Astrocyte (in vitro differentiated cells and primary cell): ENCODE data around the gene DOK7. TPM values are rescaled to one million over a fixed set of nuclear protein-coding genes. Genes with fewer than 3 reads are reported as not detected.

ENCODE experiments used
- DNase-seq: peaks from one replicate; pipeline ENCODE4 v3.0.0-alpha.2; 2010; ENCODE audit warnings: low read depth
- FAIRE-seq: peaks from 2 replicates; lab custom pipeline; 2011; peaks lifted over from hg19 to GRCh38; lab: Jason Lieb, UNC
- H2AFZ ChIP-seq: 2 replicates; pipeline ENCODE4 v1.6.0; 2012; ENCODE audit warnings: low read depth, low read length, inconsistent platforms
- H3K27ac ChIP-seq: 2 replicates; pipeline ENCODE4 v1.5.1; 2011; ENCODE audit warnings: low read depth, low read length, inconsistent platforms
- H3K27me3 ChIP-seq: 2 replicates; pipeline ENCODE4 v1.6.0; 2011; ENCODE audit warnings: low read length, inconsistent platforms; ENCODE audit not compliant: insufficient read depth
- H3K36me3 ChIP-seq: 2 replicates; pipeline ENCODE4 v1.5.1; 2011; ENCODE audit warnings: low read length, inconsistent platforms; ENCODE audit not compliant: insufficient read depth
- H3K4me1 ChIP-seq: 2 replicates; pipeline ENCODE4 v1.5.1; 2011; ENCODE audit warnings: low read length, inconsistent platforms; ENCODE audit not compliant: insufficient read depth
- H3K4me2 ChIP-seq: 2 replicates; pipeline ENCODE4 v1.6.0; 2012; ENCODE audit warnings: low read length, inconsistent platforms
- H3K4me3 ChIP-seq: 2 replicates; pipeline ENCODE4 v1.5.1; 2011; ENCODE audit warnings: low read depth, mild to moderate bottlenecking, low read length, inconsistent platforms; ENCODE audit not compliant: insufficient read depth
- H3K79me2 ChIP-seq: 2 replicates; pipeline ENCODE4 v1.6.0; 2012; ENCODE audit warnings: mild to moderate bottlenecking, low read length, inconsistent platforms; ENCODE audit not compliant: insufficient read depth
- H3K9ac ChIP-seq: 2 replicates; pipeline ENCODE4 v1.6.0; 2012; ENCODE audit warnings: mild to moderate bottlenecking, low read length, inconsistent platforms
- H3K9me3 ChIP-seq: 2 replicates; pipeline ENCODE4 v1.5.1; 2012; ENCODE audit warnings: low read depth, mild to moderate bottlenecking, low read length, inconsistent platforms; ENCODE audit not compliant: insufficient read depth
- H4K20me1 ChIP-seq: 2 replicates; pipeline ENCODE4 v1.6.0; 2012; ENCODE audit warnings: low read length, inconsistent platforms; ENCODE audit not compliant: insufficient read depth
- H3K27ac Mint-ChIP-seq: one replicate; pipeline ENCODE4 v1.8.0; 2021; ENCODE audit warnings: mild to moderate bottlenecking, mixed read lengths; ENCODE audit not compliant: unreplicated experiment
- H3K27me3 Mint-ChIP-seq: one replicate; pipeline ENCODE4 v1.8.0; 2021; ENCODE audit warnings: low read depth, mixed read lengths; ENCODE audit not compliant: unreplicated experiment
- H3K36me3 Mint-ChIP-seq: one replicate; pipeline ENCODE4 v1.8.0; 2021; ENCODE audit warnings: low read depth, mixed read lengths; ENCODE audit not compliant: unreplicated experiment
- H3K4me1 Mint-ChIP-seq: one replicate; pipeline ENCODE4 v1.8.0; 2021; ENCODE audit warnings: low read depth, mixed read lengths; ENCODE audit not compliant: unreplicated experiment
- H3K4me3 Mint-ChIP-seq: one replicate; pipeline ENCODE4 v1.8.0; 2021; ENCODE audit warnings: mild to moderate bottlenecking, moderate library complexity, mixed read lengths; ENCODE audit not compliant: unreplicated experiment
- H3K9me3 Mint-ChIP-seq: one replicate; pipeline ENCODE4 v1.8.0; 2021; ENCODE audit warnings: mild to moderate bottlenecking, mixed read lengths; ENCODE audit not compliant: unreplicated experiment
- CTCF ChIP-seq: IDR thresholded peaks from 2 replicates; pipeline ENCODE4 v1.5.1; 2011; ENCODE audit warnings: low read depth, mild to moderate bottlenecking, inconsistent platforms, low read length, moderate library complexity; ENCODE audit not compliant: insufficient read depth
- EZH2 ChIP-seq: IDR thresholded peaks from 2 replicates; pipeline ENCODE4 v1.6.1; 2012; ENCODE audit warnings: mild to moderate bottlenecking, low read length, inconsistent platforms; ENCODE audit not compliant: insufficient read depth
- total RNA-seq: library from RNA; stranded (reverse); gene quantifications from 2 replicates; pipeline ENCODE4 v1.2.1, GENCODE V29; 2021

Gene DOK7
- total RNA-seq, 1 donor from 2014 or later, result not detected

GRCh38 chr4:3513807-3514206 lies 50.7 kb downstream of the DOK7 start:
- H3K27ac ChIP-seq, result no peak overlapping the region
- peaks cover 31% of the 10 kb centered on the region for H3K36me3 Mint-ChIP-seq
- H3K4me3 ChIP-seq, result no peak overlapping the region
- no peak overlapping the region for H3K27ac Mint-ChIP-seq
- no peak overlapping the region for H3K4me2 ChIP-seq
- no peaks in the 10 kb centered on the region for H3K27me3 Mint-ChIP-seq
- H3K4me3 Mint-ChIP-seq, result no peak overlapping the region
- no peaks in the 10 kb centered on the region for H3K9me3 Mint-ChIP-seq
- no peaks in the 10 kb centered on the region for H3K4me1 Mint-ChIP-seq
- FAIRE-seq (no peak), DNase-seq (no peak)
- H3K27me3 ChIP-seq, result no peaks in the 10 kb centered on the region
- peaks cover 5% of the 10 kb centered on the region for H3K36me3 ChIP-seq
- H2AFZ ChIP-seq, result no peak overlapping the region
- no peak overlapping the region for H3K9ac ChIP-seq
- H3K9me3 ChIP-seq, result no peaks in the 10 kb centered on the region
- TF ChIP-seq EZH2, result no peak
- TF ChIP-seq CTCF, result no peak
- peaks cover 19% of the 10 kb centered on the region for H4K20me1 ChIP-seq
- no peaks in the 10 kb centered on the region for H3K4me1 ChIP-seq
- no peaks in the 10 kb centered on the region for H3K79me2 ChIP-seq

- no peaks in the 10 kb centered on the region for H3K27me3 Mint-ChIP-seq
- no peak overlapping the region for H3K27ac ChIP-seq
- peaks cover 31% of the 10 kb centered on the region for H3K36me3 Mint-ChIP-seq
- H3K27ac Mint-ChIP-seq, result no peak overlapping the region
- H3K9me3 ChIP-seq, result no peaks in the 10 kb centered on the region
- no peaks in the 10 kb centered on the region for H3K4me1 ChIP-seq
- H4K20me1 ChIP-seq, result peaks cover 17% of the 10 kb centered on the region
- FAIRE-seq (no peak), DNase-seq (no peak)
- peaks cover 3% of the 10 kb centered on the region for H3K36me3 ChIP-seq
- H3K27me3 ChIP-seq, result no peaks in the 10 kb centered on the region
- no peak overlapping the region for H2AFZ ChIP-seq
- H3K4me2 ChIP-seq, result no peak overlapping the region
- no peaks in the 10 kb centered on the region for H3K9me3 Mint-ChIP-seq
- TF ChIP-seq CTCF, result no peak
- no peak overlapping the region for H3K9ac ChIP-seq
- H3K4me1 Mint-ChIP-seq, result no peaks in the 10 kb centered on the region
- H3K4me3 Mint-ChIP-seq, result no peak overlapping the region
- no peaks in the 10 kb centered on the region for H3K79me2 ChIP-seq
- H3K4me3 ChIP-seq, result no peak overlapping the region
Measured at GRCh38 chr4:3514221-3514780, 51.2 kb downstream of the DOK7 start.

GRCh38 chr4:3514806-3515501 lies 51.8 kb downstream of the DOK7 start:
- FAIRE-seq, result no peak
- Mint-ChIP-seq H3K4me1 (no peaks in the 10 kb centered on the region), H3K36me3 (peaks cover 34% of the 10 kb centered on the region), H3K4me3 (no peak overlapping the region), H3K9me3 (no peaks in the 10 kb centered on the region), H3K27me3 (no peaks in the 10 kb centered on the region), H3K27ac (no peak overlapping the region)
- no peak overlapping the region for H3K4me2 ChIP-seq
- no peaks in the 10 kb centered on the region for H3K9me3 ChIP-seq
- no peak overlapping the region for H3K27ac ChIP-seq
- peaks cover 3% of the 10 kb centered on the region for H3K36me3 ChIP-seq
- H3K4me1 ChIP-seq, result no peaks in the 10 kb centered on the region
- H3K27me3 ChIP-seq, result no peaks in the 10 kb centered on the region
- no peak overlapping the region for H3K9ac ChIP-seq
- no peak overlapping the region for H2AFZ ChIP-seq
- H3K79me2 ChIP-seq, result no peaks in the 10 kb centered on the region
- H4K20me1 ChIP-seq, result peaks cover 20% of the 10 kb centered on the region
- TF ChIP-seq EZH2 (no peak), CTCF (no peak)
- H3K4me3 ChIP-seq, result no peak overlapping the region
- no peak for DNase-seq
